ENCODE measurements around the gene CPNE1. TPM values are rescaled to one million over a fixed set of nuclear protein-coding genes. Genes with fewer than 3 reads are reported as not detected.

CPNE1 gene
- total RNA-seq, 1 experiment from 2014 or later: 222 TPM

DNA sequence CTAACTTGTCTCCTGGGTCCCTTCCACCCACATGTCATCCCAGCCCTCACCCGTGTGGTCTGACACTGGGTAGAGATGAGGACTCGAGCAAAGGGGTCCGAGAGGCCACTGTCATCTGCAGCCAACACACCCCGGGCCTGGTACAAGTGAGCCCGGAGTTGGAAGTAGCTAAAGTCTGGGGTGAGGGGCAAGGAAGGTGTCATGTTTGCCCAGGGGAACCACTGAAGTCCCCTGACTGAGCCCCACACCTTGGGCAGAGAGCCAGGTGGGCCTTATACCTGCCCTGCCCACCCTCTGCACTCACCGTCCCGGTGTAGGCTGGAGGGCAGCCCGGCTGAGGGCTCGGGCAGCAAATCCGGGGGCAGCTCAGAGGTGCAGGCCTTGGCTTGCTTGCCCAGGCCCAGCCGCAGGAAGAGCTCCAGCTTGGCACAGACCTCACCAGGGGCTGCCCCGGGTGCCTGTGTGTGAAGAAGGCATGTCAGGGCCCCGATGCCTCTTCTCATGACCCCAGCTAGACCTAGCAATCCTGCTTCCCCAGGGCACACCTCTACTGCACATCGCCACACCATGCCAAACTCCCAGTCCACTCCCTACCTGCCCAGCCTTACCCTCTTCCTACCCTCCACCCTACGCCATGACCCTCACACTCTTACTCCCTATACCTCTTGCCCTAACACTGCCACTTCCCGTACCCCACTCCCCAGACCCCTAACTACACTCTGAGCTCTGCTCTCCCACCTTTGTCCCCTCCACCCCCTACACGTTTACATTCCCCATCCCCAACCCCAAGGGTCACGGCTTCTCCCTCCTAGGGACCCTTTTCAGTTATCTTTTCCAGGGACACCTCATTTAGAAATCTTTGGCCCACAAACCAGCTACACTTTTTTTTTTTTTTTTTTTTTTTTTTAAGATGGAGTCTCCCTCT is 80.8 kb downstream of the CPNE1 start:
- BruUV-seq (replicated peaks): no TSS peak
- POLR2A ChIA-PET (ENCODE audit: unreplicated experiment): no interaction called here

DNA sequence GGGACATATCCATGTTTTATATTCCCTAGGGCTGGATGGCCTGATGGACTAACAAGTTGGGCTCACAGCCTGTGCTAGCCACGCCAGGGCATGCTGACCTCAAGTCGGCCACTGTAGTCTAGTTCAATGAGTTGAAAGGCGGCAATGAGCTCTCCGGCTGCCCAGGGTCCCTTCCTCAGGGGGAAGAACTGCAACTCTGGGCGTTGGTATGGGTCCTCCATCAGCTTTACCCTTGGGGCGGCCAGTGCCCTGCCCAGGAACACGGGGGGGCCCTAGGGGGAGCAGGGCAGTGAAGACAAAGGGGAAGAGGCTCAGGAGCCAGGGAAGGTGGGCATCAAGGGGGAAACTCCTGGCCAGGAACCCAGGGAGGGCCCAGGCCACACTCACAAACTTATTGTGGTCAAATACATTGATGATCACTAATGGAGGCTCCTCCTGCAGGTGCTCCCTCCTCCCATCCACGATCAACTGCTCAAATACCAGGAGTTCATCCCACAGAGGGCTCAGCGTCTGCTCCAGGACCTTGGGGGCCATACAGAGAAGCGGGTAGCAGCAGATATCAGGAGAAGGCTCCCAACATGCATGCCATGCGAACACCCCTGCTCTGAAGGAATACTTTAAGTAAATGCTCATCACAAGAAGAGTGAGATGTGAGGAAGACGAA is 81.8 kb downstream of the CPNE1 start:
- ChIA-PET CTCF (no interaction called here), POLR2A (ENCODE audit: unreplicated experiment) (no interaction called here)
- Histone ChIP-seq H3K9me3 (ENCODE audit: low read length) (no peaks in the 10 kb centered on the region), H3K79me2 (ENCODE audit: low read length) (no peaks in the 10 kb centered on the region), H3K4me2 (ENCODE audit: low read length) (no peak overlapping the region), H2AFZ (ENCODE audit: low read length) (no peak overlapping the region), H3K4me1 (ENCODE audit: insufficient read depth, low read length) (peaks cover 6% of the 10 kb centered on the region; the same call in 1 of the 2 replicates), H3K4me3 (ENCODE audit: low read length) (no peak overlapping the region), H3K9ac (ENCODE audit: low read length) (no peak overlapping the region), H4K20me1 (ENCODE audit: low read length) (no peaks in the 10 kb centered on the region), H3K27ac (ENCODE audit: low read length) (no peak overlapping the region), H3K36me3 (ENCODE audit: low read depth, low read length) (no peaks in the 10 kb centered on the region; the same call in 1 of the 2 replicates), H3F3A (ENCODE audit: low read length, unreplicated experiment) (no peaks in the 10 kb centered on the region), H3K27me3 (ENCODE audit: low read length) (no peaks in the 10 kb centered on the region), H3K9me2 (replicated peaks; ENCODE audit: low read length) (no peaks in the 10 kb centered on the region)
- intact Hi-C loops (cut with micrococcal nuclease): no loop called here
- no peak for ATAC-seq
- DNase-seq: no peak
- TF ChIP-seq EZH2phosphoT487 (IDR thresholded peaks at IDR 0.05; ENCODE audit: borderline replicate concordance, low read length): no peak
- no peak for TF ChIP-seq EZH2 (IDR thresholded peaks at IDR 0.05; ENCODE audit: low read length, unreplicated experiment)
- TF ChIP-seq CTCF (conservative IDR thresholded peaks at IDR 0.05; ENCODE audit: low read depth, low read length): no peak
- no TSS peak for BruUV-seq (replicated peaks)

More for the DNA sequence above, 80.8 kb downstream of the CPNE1 start:
- Histone ChIP-seq H4K20me1 (ENCODE audit: low read length) (no peaks in the 10 kb centered on the region), H2AFZ (ENCODE audit: low read length) (no peak overlapping the region), H3K27ac (ENCODE audit: low read length) (no peak overlapping the region), H3K4me3 (ENCODE audit: low read length) (no peak overlapping the region), H3K27me3 (ENCODE audit: low read length) (no peaks in the 10 kb centered on the region), H3K4me1 (ENCODE audit: insufficient read depth, low read length) (peaks cover 6% of the 10 kb centered on the region; the same call in 1 of the 2 replicates), H3K9me3 (ENCODE audit: low read length) (no peaks in the 10 kb centered on the region), H3K79me2 (ENCODE audit: low read length) (no peaks in the 10 kb centered on the region), H3K4me2 (ENCODE audit: low read length) (no peak overlapping the region), H3K9me2 (replicated peaks; ENCODE audit: low read length) (no peaks in the 10 kb centered on the region), H3F3A (ENCODE audit: low read length, unreplicated experiment) (no peaks in the 10 kb centered on the region), H3K36me3 (ENCODE audit: low read depth, low read length) (no peaks in the 10 kb centered on the region; the same call in 1 of the 2 replicates), H3K9ac (ENCODE audit: low read length) (no peak overlapping the region)
- DNase-seq (no peak), ATAC-seq (no peak)
- TF ChIP-seq CTCF (conservative IDR thresholded peaks at IDR 0.05; ENCODE audit: low read depth, low read length): no peak
- no peak for TF ChIP-seq EZH2phosphoT487 (IDR thresholded peaks at IDR 0.05; ENCODE audit: borderline replicate concordance, low read length)
- no peak for TF ChIP-seq EZH2 (IDR thresholded peaks at IDR 0.05; ENCODE audit: low read length, unreplicated experiment)
- CTCF ChIA-PET: interaction anchor here (0.6 kb wide), 1 partner anchor 344 kb away, joined by 6 read pairs; no protein-coding TSS in a partner anchor
- intact Hi-C loops (cut with micrococcal nuclease): no loop called here
